EL (cell line): ENCODE data around the gene LSM7.
"Not testable (repeated sequence)": the region's sequence is repeated elsewhere in the genome, so short reads cannot be mapped to it uniquely, and the experiment has no call there.

ENCODE experiments used
- DNase-seq: peaks from one replicate; pipeline ENCODE4 v3.0.0-alpha.2; 2016

The LSM7 gene

GRCh38 chr19:2355168-2356035 is 27.0 kb upstream of the LSM7 start:
- DNase-seq, result no peak

- DNase-seq, result no peak
Measured at GRCh38 chr19:2354670-2355069, 26.3 kb upstream of the LSM7 start.

GRCh38 chr19:2353887-2354592 is 25.7 kb upstream of the LSM7 start:
- no peak for DNase-seq

GRCh38 chr19:2353159-2353886 is 24.9 kb upstream of the LSM7 start:
- DNase-seq, result no peak

- no peak for DNase-seq
Measured at GRCh38 chr19:2352121-2352520, 23.7 kb upstream of the LSM7 start.

- no peak for DNase-seq
Measured at GRCh38 chr19:2351591-2351990, 23.2 kb upstream of the LSM7 start.

GRCh38 chr19:2350656-2351055 is 22.3 kb upstream of the LSM7 start:
- no peak for DNase-seq

- DNase-seq, result not testable (repeated sequence)
Measured at GRCh38 chr19:2349818-2350217, 21.4 kb upstream of the LSM7 start.

- DNase-seq, result no peak
Measured at GRCh38 chr19:2345794-2346663, 17.6 kb upstream of the LSM7 start.

GRCh38 chr19:2345076-2345475 is 16.7 kb upstream of the LSM7 start:
- no peak for DNase-seq

GRCh38 chr19:2344381-2344870 is 16.0 kb upstream of the LSM7 start:
- no peak for DNase-seq

GRCh38 chr19:2343289-2343982 is 15.1 kb upstream of the LSM7 start:
- DNase-seq, result no peak

GRCh38 chr19:2342656-2343288 is 14.4 kb upstream of the LSM7 start:
- DNase-seq, result no peak

GRCh38 chr19:2341982-2342381 is 13.6 kb upstream of the LSM7 start:
- no peak for DNase-seq

- DNase-seq, result no peak
Measured at GRCh38 chr19:2341244-2341751, 12.9 kb upstream of the LSM7 start.

- no peak for DNase-seq
Measured at GRCh38 chr19:2340496-2341243, 12.3 kb upstream of the LSM7 start.

- no peak for DNase-seq
Measured at GRCh38 chr19:2339644-2340310, 11.4 kb upstream of the LSM7 start.

GRCh38 chr19:2338751-2339643 is 10.6 kb upstream of the LSM7 start:
- no peak for DNase-seq
